ENCODE data around the gene IGF2BP2.

IGF2BP2 gene

GRCh38 chr3:185716436-185717108 is 108.3 kb downstream of the IGF2BP2 start:
- TF ChIP-seq ZFX (IDR thresholded peaks at IDR 0.05) = no peak
- TF ChIP-seq CTCF (conservative IDR thresholded peaks at IDR 0.05) = no peak

GRCh38 chr3:185715091-185715490 is 109.8 kb downstream of the IGF2BP2 start:
- no peak for TF ChIP-seq ZFX (IDR thresholded peaks at IDR 0.05)
- no peak for TF ChIP-seq CTCF (conservative IDR thresholded peaks at IDR 0.05)
- no peak overlapping the region for H3K27ac ChIP-seq

More at GRCh38 chr3:185716436-185717108, 108.3 kb downstream of the IGF2BP2 start:
- no peak overlapping the region for H3K27ac ChIP-seq

- H3K27ac ChIP-seq = no peak overlapping the region
- TF ChIP-seq CTCF (conservative IDR thresholded peaks at IDR 0.05) (no peak), ZFX (IDR thresholded peaks at IDR 0.05) (no peak)
These were observed 110.8 kb downstream of the IGF2BP2 start for GRCh38 chr3:185714085-185714484.

- no peak for TF ChIP-seq CTCF (conservative IDR thresholded peaks at IDR 0.05)
- TF ChIP-seq ZFX (IDR thresholded peaks at IDR 0.05) = no peak
- no peak overlapping the region for H3K27ac ChIP-seq
These were observed 111.8 kb downstream of the IGF2BP2 start for GRCh38 chr3:185713015-185713414.

- TF ChIP-seq ZFX (IDR thresholded peaks at IDR 0.05) (no peak), CTCF (conservative IDR thresholded peaks at IDR 0.05) (no peak)
- no peak overlapping the region for H3K27ac ChIP-seq
These were observed 112.5 kb downstream of the IGF2BP2 start for GRCh38 chr3:185712337-185712736.

GRCh38 chr3:185711255-185711870 is 113.5 kb downstream of the IGF2BP2 start:
- no peak overlapping the region for H3K27ac ChIP-seq
- TF ChIP-seq CTCF (conservative IDR thresholded peaks at IDR 0.05) (no peak), ZFX (IDR thresholded peaks at IDR 0.05) (no peak)

DNA sequence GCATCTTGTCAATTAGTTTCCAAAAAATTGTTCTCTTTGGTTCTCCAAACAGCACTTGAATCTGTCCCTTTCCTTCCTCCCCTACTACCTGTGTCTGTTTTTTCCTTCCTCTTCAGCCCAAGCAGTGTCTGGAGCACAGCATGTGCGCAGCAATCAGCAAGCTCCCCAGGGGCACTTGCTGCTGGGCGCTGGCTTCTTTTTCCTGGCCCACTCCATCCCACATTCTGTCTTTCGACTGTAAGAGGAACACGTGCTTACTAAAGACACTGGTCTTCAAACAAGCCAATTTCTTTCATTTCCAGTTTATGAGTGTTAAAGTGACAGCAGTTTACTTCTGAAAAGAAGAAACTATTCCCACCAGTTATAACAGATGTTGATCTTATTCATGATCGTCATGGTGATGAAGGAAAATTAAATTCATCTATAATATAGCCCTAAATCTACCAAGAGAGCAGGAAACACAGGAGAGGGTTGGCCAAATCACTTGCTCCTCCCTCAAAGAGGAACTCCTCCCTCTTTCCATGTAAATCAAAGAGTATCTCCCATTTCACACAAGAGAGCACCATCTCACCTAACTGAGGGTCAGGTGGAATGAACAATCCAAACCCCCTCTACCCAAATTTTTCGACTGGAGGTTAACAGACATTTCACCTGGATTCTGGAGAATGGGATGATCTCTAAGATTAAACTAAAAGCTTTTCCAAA is 115.4 kb downstream of the IGF2BP2 start:
- TF ChIP-seq ZFX (IDR thresholded peaks at IDR 0.05) = no peak
- no peak for TF ChIP-seq CTCF (conservative IDR thresholded peaks at IDR 0.05)
- no peak overlapping the region for H3K27ac ChIP-seq
